A549 (cell line): ENCODE data around the gene ANTXR1.

ENCODE experiments used
- EP300 ChIP-seq, 2 experiments: fragments of >200 bp; sonication (Bioruptor Twin); formaldehyde crosslinking; IDR thresholded peaks; 2 replicates in 1 of 2; 3 replicates in 1 of 2; pipeline ENCODE4 v1.6.1; 2016 to 2017
- POLR2A ChIP-seq: IDR thresholded peaks from 2 replicates; pipeline ENCODE4 v1.6.1; 2012; ENCODE audit warnings: mild to moderate bottlenecking, low read length
- TF ChIP-seq, protein P1 (sequence below): IDR thresholded peaks from 2 replicates; pipeline ENCODE4 v1.6.1; 2012

DNA sequence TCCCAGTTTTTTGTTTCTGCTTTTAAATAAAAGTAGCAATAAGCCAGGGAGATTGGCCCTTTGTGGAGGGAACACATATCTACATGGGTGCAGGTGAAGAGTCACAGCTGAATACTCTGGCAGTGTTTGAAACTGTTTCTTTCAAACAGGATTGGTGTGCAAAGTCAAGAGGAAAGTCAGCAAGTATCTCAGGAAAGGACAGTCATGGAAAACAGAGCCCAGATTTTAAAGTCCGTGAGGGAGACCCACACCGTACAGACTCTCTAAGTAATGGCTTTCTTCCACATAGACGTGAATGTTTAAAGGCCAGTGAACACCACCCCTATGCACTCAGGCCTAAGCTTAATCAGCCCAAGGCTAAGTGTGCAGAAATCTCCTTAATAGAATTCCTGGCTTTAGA, 278.7 kb downstream of the ANTXR1 start:
- no peak for TF ChIP-seq EP300 (IDR thresholded peaks at IDR 0.05)
- TF ChIP-seq POLR2A = no peak
- TF ChIP-seq, protein P1, sequence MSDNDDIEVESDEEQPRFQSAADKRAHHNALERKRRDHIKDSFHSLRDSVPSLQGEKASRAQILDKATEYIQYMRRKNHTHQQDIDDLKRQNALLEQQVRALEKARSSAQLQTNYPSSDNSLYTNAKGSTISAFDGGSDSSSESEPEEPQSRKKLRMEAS = no peak
